Activated T-cell treated with anti-CD3 and anti-CD28 coated beads, Interleukin-2, amount 50 U/mL, for 48 hours (primary cell): ENCODE measurements around the gene AQP5.
"Not testable (repeated sequence)": the region's sequence is repeated elsewhere in the genome, so short reads cannot be mapped to it uniquely, and the experiment has no call there.

ENCODE experiments used
- DNase-seq, 2 experiments: peaks; one replicate each; pipeline ENCODE4 v3.0.0-alpha.2; 2020

AQP5 gene

DNA sequence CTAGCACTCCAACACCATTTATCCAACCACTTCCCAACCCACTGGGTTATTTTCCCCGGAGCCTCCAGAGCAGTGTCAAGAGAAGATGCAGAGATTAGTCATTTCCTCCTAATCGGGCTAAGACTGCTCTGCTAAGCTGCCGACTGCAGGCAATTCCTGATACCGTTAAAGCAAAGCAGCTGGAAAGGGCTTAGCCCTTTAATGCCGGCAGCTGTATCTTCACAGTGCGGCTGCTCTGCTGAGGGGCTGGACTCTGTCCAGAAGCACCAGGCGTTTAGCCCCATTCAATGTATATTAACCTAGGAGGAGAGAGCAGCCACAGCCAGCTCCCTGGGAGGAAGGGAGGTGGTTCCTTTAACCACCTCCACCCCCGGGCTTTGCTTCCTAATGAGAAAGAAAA, 22.2 kb downstream of the AQP5 start:
- DNase-seq = no peak

DNA sequence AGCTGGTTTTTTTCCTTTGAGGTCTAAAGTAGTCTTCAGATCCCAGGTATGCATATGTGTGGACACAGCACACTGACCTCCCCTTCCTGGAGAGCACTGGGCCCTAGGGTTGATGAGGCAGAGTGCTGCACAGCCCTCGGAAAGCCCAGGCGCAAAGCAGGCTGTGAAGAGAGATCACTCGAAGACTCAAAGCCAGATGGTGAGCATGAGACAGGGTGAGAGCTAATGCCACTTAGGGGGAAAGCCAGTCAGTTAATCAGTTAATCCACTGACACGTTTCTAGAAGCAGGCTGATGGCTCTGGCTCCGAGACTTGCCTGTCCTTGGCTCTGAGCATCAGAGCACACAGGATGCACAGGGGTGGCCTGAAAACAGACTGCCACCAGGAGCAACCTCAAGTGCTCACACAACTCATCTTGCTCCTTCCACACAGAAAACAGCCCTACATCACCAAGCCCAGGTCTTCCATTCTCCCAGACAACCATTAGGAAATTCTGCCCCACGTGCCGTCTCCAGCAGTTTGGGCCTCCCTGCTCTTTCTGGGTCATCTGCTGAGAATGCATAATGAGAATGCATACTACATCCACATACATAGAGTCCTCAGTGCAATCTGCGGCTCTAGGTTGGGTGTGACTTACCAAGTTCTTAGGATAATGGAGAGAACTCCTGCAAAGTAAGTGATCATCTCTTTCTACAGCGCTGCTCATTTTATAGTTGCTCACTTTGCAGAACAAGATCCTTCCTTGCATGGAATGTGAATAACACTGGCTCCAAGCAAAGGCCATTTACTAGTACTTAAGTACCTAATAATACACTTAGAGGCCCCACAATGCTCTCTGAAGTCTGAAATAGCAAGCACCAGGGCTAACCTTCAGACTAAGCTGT, 23.0 kb downstream of the AQP5 start:
- no peak for DNase-seq

DNA sequence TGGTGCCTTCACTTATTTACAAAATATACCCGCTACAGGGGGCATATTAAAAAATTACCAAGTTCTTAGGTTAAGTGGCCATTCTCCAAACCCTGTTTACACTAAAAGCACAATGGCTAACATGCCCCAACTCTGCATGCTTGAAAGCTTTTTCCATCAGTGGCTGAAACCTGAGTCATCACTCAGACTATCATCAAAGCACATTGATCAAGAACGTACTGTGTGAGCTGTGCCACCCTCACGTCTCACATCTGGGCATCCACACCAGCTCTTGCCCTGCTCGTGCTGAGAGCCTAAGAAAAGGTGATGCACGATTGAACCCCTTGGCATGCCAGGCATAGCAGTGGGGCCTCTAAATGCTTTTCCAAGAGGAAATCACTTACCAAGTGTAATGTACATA, 24.3 kb downstream of the AQP5 start:
- DNase-seq = no peak

GRCh38 chr12:49986476-49986875, 24.8 kb downstream of the AQP5 start:
- DNase-seq = not testable (repeated sequence)

GRCh38 chr12:49987625-49988303, 26.1 kb downstream of the AQP5 start:
- DNase-seq = no peak

DNA sequence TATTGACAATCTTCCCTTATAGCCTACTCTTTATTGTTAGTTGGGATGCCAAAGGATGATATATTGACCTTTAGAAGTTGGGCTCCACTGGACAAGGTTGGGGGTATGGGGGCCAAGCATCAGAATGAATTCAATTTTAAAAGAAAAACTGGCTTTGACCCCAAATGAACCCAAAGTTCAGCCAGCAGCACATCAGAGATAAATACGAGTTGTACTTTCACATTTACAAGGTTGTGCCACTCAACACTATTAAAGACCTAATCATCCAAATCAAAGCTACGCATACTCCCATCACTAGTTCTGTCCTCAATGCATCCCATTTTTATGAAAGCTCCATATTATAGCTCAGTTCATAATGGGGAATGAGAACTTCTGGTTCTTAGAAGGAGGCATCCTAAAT, 27.7 kb downstream of the AQP5 start:
- not testable (repeated sequence) for DNase-seq

DNA sequence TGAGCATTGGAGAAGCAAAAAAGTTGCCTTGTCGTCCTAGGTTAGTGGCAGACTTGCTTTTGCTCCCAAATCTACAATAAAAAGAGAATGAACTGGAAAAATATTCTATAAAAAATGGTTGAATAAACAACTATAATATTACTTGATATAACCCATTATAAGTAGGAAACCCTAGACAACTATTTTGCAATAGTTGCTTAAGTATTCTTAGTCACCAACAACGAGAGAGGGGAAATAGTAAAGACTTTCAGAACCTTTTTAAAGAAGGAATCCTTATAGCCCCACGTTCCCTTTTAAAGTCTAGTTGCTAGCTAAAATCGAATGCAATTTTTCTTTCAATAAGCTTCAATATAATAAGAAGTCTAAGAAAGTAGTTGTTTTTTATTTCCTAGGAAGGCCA, 28.6 kb downstream of the AQP5 start:
- DNase-seq = no peak

GRCh38 chr12:49998453-49998852, 36.8 kb downstream of the AQP5 start:
- DNase-seq = no peak

GRCh38 chr12:50003595-50003994, 41.9 kb downstream of the AQP5 start:
- DNase-seq = no peak

GRCh38 chr12:50004696-50005095, 43.0 kb downstream of the AQP5 start:
- DNase-seq = no peak

GRCh38 chr12:50005175-50005574, 43.5 kb downstream of the AQP5 start:
- DNase-seq = no peak

DNA sequence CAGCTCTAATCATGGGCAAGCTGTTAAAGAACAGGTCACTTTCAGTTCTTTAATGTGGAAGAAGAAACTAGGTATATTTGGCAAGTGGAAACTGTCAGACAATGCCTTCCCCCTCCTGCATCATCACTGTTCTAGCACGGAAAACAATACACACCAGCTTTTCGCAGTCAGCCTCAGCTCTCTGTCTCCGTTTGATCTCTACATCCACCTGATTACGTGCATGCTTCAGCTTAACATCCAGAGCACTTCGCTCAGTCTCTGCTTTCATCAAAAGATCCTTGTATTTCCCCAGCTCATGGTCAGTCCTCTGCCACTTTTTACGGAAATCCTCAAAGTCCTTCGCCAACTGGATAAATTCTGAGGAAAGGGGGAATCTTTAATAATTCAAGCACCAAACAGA, 44.6 kb downstream of the AQP5 start:
- no peak for DNase-seq

- DNase-seq = no peak
Measured at GRCh38 chr12:50006754-50007442, 45.2 kb downstream of the AQP5 start.

GRCh38 chr12:50013361-50014147, 51.9 kb downstream of the AQP5 start:
- no peak for DNase-seq

- DNase-seq = no peak
Measured at GRCh38 chr12:50014342-50014741, 52.7 kb downstream of the AQP5 start.
